H1 (cell line): ENCODE data around the gene EEPD1. TPM values are rescaled to one million over a fixed set of nuclear protein-coding genes. Genes with fewer than 3 reads are reported as not detected.

Experiments used
- CTCF ChIA-PET: fragments of 300-600 bp; sonication (Branson Sonifier 250); formaldehyde crosslinking; loops from one replicate; lab custom pipeline; 2021; ENCODE audit not compliant: partially characterized antibody; lab: Charles Lee
- POLR2A ChIA-PET: fragments of 300-600 bp; sonication (Branson Sonifier 250); formaldehyde crosslinking; loops from one replicate; lab custom pipeline; 2021; ENCODE audit warnings: inconsistent platforms; ENCODE audit not compliant: partially characterized antibody; lab: Charles Lee
- DNase-seq, 2 experiments: peaks; one replicate each; pipeline versions ENCODE4 v3.0.0 to v3.0.0-alpha.2; 2010 to 2022; ENCODE audit warnings: low spot score in 2 of 2, low read depth in 1 of 2, mixed read lengths in 1 of 2
- FAIRE-seq: peaks from 2 replicates; lab custom pipeline; 2011; peaks lifted over from hg19 to GRCh38; lab: Jason Lieb, UNC
- H2AFZ ChIP-seq: 2 replicates; pipeline ENCODE4 v1.8.1; 2012; ENCODE audit warnings: low read length, inconsistent platforms
- H2AK5ac ChIP-seq: 2 replicates; pipeline ENCODE4 v1.6.1; 2013; ENCODE audit warnings: low read depth, low read length
- H2BK120ac ChIP-seq: replicated peaks from 2 replicates; pipeline ENCODE3; 2013; ENCODE audit warnings: low read depth, low read length, inconsistent platforms
- H2BK12ac ChIP-seq: 2 replicates; pipeline ENCODE4 v1.6.1; 2013; ENCODE audit warnings: low read depth, low read length
- H2BK15ac ChIP-seq: 2 replicates; pipeline ENCODE4 v1.6.1; 2013; ENCODE audit warnings: low read length
- H2BK20ac ChIP-seq: 2 replicates; pipeline ENCODE4 v1.6.1; 2013; ENCODE audit warnings: low read length
- H2BK5ac ChIP-seq: 2 replicates; pipeline ENCODE4 v1.6.1; 2013; ENCODE audit warnings: low read depth, low read length
- H3K14ac ChIP-seq: 2 replicates; pipeline ENCODE4 v1.6.1; 2013; ENCODE audit warnings: inconsistent platforms; ENCODE audit not compliant: insufficient read length
- H3K18ac ChIP-seq: 2 replicates; pipeline ENCODE4 v1.6.1; 2013; ENCODE audit warnings: low read length; ENCODE audit errors: extremely low read depth
- H3K23ac ChIP-seq: 2 replicates; pipeline ENCODE4 v1.6.1; 2013; ENCODE audit warnings: inconsistent platforms; ENCODE audit not compliant: insufficient read length
- H3K23me2 ChIP-seq: 2 replicates; pipeline ENCODE4 v1.6.1; 2013; ENCODE audit warnings: low read depth, low read length
- H3K27ac ChIP-seq: 2 replicates; pipeline ENCODE4 v1.6.1; 2011; ENCODE audit warnings: low read depth, low read length, inconsistent platforms
- H3K27me3 ChIP-seq, 4 experiments: replicated peaks in 1 of 4; 1 replicate in 1 of 4; 2 replicates in 3 of 4; pipeline versions ENCODE4 v1.6.1 to v1.8.1; 2011 to 2013; ENCODE audit warnings: low read length in 3 of 4, mild to moderate bottlenecking in 3 of 4, inconsistent platforms in 2 of 4, mixed read lengths in 2 of 4, moderate library complexity in 1 of 4; ENCODE audit not compliant: control insufficient read depth in 3 of 4, insufficient read depth in 3 of 4; ENCODE audit errors: extremely low read depth in 1 of 4
- H3K36me3 ChIP-seq, 4 experiments: 2 replicates each; pipeline versions ENCODE4 v1.6.1 to v1.8.1; 2011 to 2013; ENCODE audit warnings: mild to moderate bottlenecking in 4 of 4, low read length in 3 of 4, moderate library complexity in 2 of 4, control low read depth in 1 of 4, inconsistent platforms in 1 of 4; ENCODE audit not compliant: insufficient read depth in 4 of 4, control insufficient read depth in 2 of 4
- H3K4ac ChIP-seq: replicated peaks from 2 replicates; pipeline ENCODE3; 2013; ENCODE audit warnings: low read length, low read depth, mixed read lengths, inconsistent platforms; ENCODE audit not compliant: insufficient read length
- H3K4me1 ChIP-seq, 4 experiments: replicated peaks in 1 of 4; 1 replicate in 1 of 4; 2 replicates in 3 of 4; pipeline versions ENCODE4 v1.6.1 to v1.8.1; 2011 to 2013; ENCODE audit warnings: low read length in 3 of 4, inconsistent platforms in 2 of 4, mixed read lengths in 1 of 4; ENCODE audit not compliant: insufficient read depth in 4 of 4, control insufficient read depth in 3 of 4
- H3K4me2 ChIP-seq, 2 experiments: 2 replicates each; pipeline versions ENCODE4 v1.6.1 to v1.8.1; 2011 to 2013; ENCODE audit warnings: low read depth in 2 of 2, low read length in 2 of 2, control low read depth in 1 of 2, inconsistent platforms in 1 of 2, mild to moderate bottlenecking in 1 of 2; ENCODE audit not compliant: insufficient read depth in 1 of 2
- H3K4me3 ChIP-seq, 4 experiments: fragments of 200-600, 300-600 bp in 1 of 4; sonication (generic), shearing (Covaris generic), sonication (Bioruptor Twin) in 1 of 4; 2 replicates each; pipeline versions ENCODE4 v1.5.1 to v1.8.1; 2011 to 2016; ENCODE audit warnings: low read length in 4 of 4, low read depth in 3 of 4, control low read depth in 2 of 4, inconsistent platforms in 2 of 4, mild to moderate bottlenecking in 2 of 4, mixed read lengths in 1 of 4, moderate library complexity in 1 of 4; ENCODE audit not compliant: insufficient read depth in 2 of 4; ENCODE audit errors: extremely low read depth in 1 of 4
- H3K56ac ChIP-seq: replicated peaks from 2 replicates; pipeline ENCODE3; 2013; ENCODE audit warnings: low read depth, mild to moderate bottlenecking, mixed read lengths, low read length, inconsistent platforms; ENCODE audit not compliant: insufficient read length
- H3K79me1 ChIP-seq: 2 replicates; pipeline ENCODE4 v1.6.1; 2013; ENCODE audit warnings: low read depth, low read length, control low read depth
- H3K79me2 ChIP-seq, 2 experiments: 2 replicates each; pipeline versions ENCODE4 v1.6.1 to v1.8.1; 2012 to 2013; ENCODE audit warnings: low read length in 2 of 2, mild to moderate bottlenecking in 2 of 2, inconsistent platforms in 1 of 2; ENCODE audit not compliant: insufficient read depth in 2 of 2, control insufficient read depth in 1 of 2
- H3K9ac ChIP-seq, 4 experiments: replicated peaks in 1 of 4; 1 replicate in 1 of 4; 2 replicates in 3 of 4; pipeline versions ENCODE4 v1.6.1 to v1.8.1; 2011 to 2013; ENCODE audit warnings: low read depth in 3 of 4, low read length in 3 of 4, control low read depth in 2 of 4, mild to moderate bottlenecking in 2 of 4, moderate library complexity in 2 of 4, inconsistent platforms in 1 of 4; ENCODE audit errors: extremely low read depth in 1 of 4
- H3K9me3 ChIP-seq, 2 experiments: 2 replicates each; pipeline versions ENCODE4 v1.6.1 to v1.8.1; 2012 to 2013; ENCODE audit warnings: mild to moderate bottlenecking in 2 of 2, moderate library complexity in 2 of 2, control low read depth in 1 of 2, inconsistent platforms in 1 of 2, low read depth in 1 of 2, low read length in 1 of 2, mixed read lengths in 1 of 2; ENCODE audit not compliant: insufficient read depth in 2 of 2
- H4K20me1 ChIP-seq, 2 experiments: replicated peaks in 1 of 2; 2 replicates each; pipeline versions ENCODE3 to v1.8.1; 2011 to 2013; ENCODE audit warnings: inconsistent platforms in 2 of 2, low read length in 2 of 2, mild to moderate bottlenecking in 1 of 2; ENCODE audit not compliant: insufficient read depth in 2 of 2, control insufficient read depth in 1 of 2
- H4K5ac ChIP-seq: 2 replicates; pipeline ENCODE4 v1.6.1; 2013; ENCODE audit warnings: low read length, low read depth, mixed read lengths, inconsistent platforms; ENCODE audit not compliant: insufficient read length
- H4K8ac ChIP-seq: 2 replicates; pipeline ENCODE4 v1.8.0; 2013; ENCODE audit warnings: mild to moderate bottlenecking, moderate library complexity, low read length, inconsistent platforms; ENCODE audit not compliant: insufficient read depth; ENCODE audit errors: extremely low read depth
- H4K91ac ChIP-seq: replicated peaks from 2 replicates; pipeline ENCODE3; 2013; ENCODE audit warnings: low read length, mixed read lengths, inconsistent platforms; ENCODE audit not compliant: insufficient read length
- CHD1 ChIP-seq: IDR thresholded peaks from 2 replicates; pipeline ENCODE4 v1.6.1; 2012; ENCODE audit warnings: low read depth, low read length, improper control_type of control experiment
- EP300 ChIP-seq, 2 experiments: IDR thresholded peaks; 1 replicate in 1 of 2; 2 replicates in 1 of 2; pipeline ENCODE4 v1.6.1; 2011 to 2012; ENCODE audit warnings: low read depth in 2 of 2, low read length in 2 of 2, mild to moderate bottlenecking in 2 of 2, borderline replicate concordance in 1 of 2, inconsistent platforms in 1 of 2, moderate library complexity in 1 of 2
- GTF2F1 ChIP-seq: IDR thresholded peaks from 2 replicates; pipeline ENCODE4 v1.6.1; 2012; ENCODE audit warnings: low read depth, low read length, improper control_type of control experiment, borderline replicate concordance
- HDAC2 ChIP-seq, 2 experiments: fragments of 300-600 bp in 1 of 2; sonication (generic) in 1 of 2; IDR thresholded peaks; 2 replicates each; pipeline ENCODE4 v1.6.1; 2011 to 2012; ENCODE audit warnings: low read depth in 2 of 2, low read length in 2 of 2, mild to moderate bottlenecking in 2 of 2, moderate library complexity in 2 of 2, borderline replicate concordance in 1 of 2, inconsistent platforms in 1 of 2
- KDM4A ChIP-seq: IDR thresholded peaks from one replicate; pipeline ENCODE4 v1.7.1; 2012; ENCODE audit warnings: low read depth, mild to moderate bottlenecking, moderate library complexity, low read length, inconsistent platforms; ENCODE audit not compliant: severe bottlenecking
- KDM5A ChIP-seq: fragments of 200-600 bp; IDR thresholded peaks from 2 replicates; pipeline ENCODE4 v1.7.1; 2012; ENCODE audit warnings: mild to moderate bottlenecking, low read length, inconsistent platforms, mixed read lengths
- NANOG ChIP-seq: IDR thresholded peaks from 2 replicates; pipeline ENCODE4 v1.6.1; 2011; ENCODE audit warnings: low read length, low read depth, mild to moderate bottlenecking, inconsistent platforms; ENCODE audit not compliant: insufficient read depth, poor library complexity, severe bottlenecking
- SAP30 ChIP-seq: fragments of 300-600 bp; sonication (generic); IDR thresholded peaks from 2 replicates; pipeline ENCODE4 v1.7.1; 2012; ENCODE audit warnings: low read length, moderate library complexity, mild to moderate bottlenecking, inconsistent platforms; ENCODE audit not compliant: insufficient read depth, insufficient replicate concordance
- SIRT6 ChIP-seq: IDR thresholded peaks from one replicate; pipeline ENCODE4 v1.7.1; 2012; ENCODE audit warnings: low read length, inconsistent platforms
- SRF ChIP-seq: IDR thresholded peaks from 2 replicates; pipeline ENCODE4 v1.6.1; 2011; ENCODE audit warnings: mild to moderate bottlenecking, low read depth, low read length, moderate library complexity
- TAF1 ChIP-seq: IDR thresholded peaks from 2 replicates; pipeline ENCODE4 v1.6.1; 2011; ENCODE audit warnings: mild to moderate bottlenecking, low read depth, low read length
- TBP ChIP-seq: IDR thresholded peaks from 2 replicates; pipeline ENCODE4 v1.6.1; 2011; ENCODE audit warnings: low read depth, low read length, improper control_type of control experiment
- USF2 ChIP-seq: IDR thresholded peaks from 2 replicates; pipeline ENCODE4 v1.6.1; 2011; ENCODE audit warnings: low read length, improper control_type of control experiment
- WGBS, 2 experiments: shearing (Covaris generic) in 1 of 2; methylation state at CpG; one replicate each; pipeline versions ENCODE4 v1.1.6 to v1.1.7; 2013 to 2015; ENCODE audit warnings: low lambda C conversion rate in 2 of 2, mixed read lengths in 2 of 2, inconsistent platforms in 1 of 2, low coverage in 1 of 2, missing lambda C conversion rate in 1 of 2; ENCODE audit not compliant: insufficient replicate concordance in 2 of 2, insufficient coverage in 1 of 2, insufficient read length in 1 of 2; ENCODE audit errors: extremely low coverage in 1 of 2, missing lambda C conversion rate in 1 of 2; 5-methylcytosine and 5-hydroxymethylcytosine counted together
- polyA plus RNA-seq, 7 experiments: library from polyadenylated mRNA; depleted of rRNA in 3 of 7; stranded (reverse) in 5 of 7; unstranded in 2 of 7; fragments of >200 nt in 5 of 7; fragments of 200-250 nt in 2 of 7; gene quantifications; 1 replicate in 5 of 7; 2 replicates in 1 of 7; 4 replicates in 1 of 7; pipeline versions ENCODE4 v1.2.1 to v1.2.3, GENCODE V29; 2011 to 2013; ENCODE audit warnings: missing spikeins in 2 of 7, mixed read lengths in 2 of 7
- total RNA-seq: library from RNA; stranded (reverse); fragmentation: NEBNext Ultra II Directional; extraction: Animal tissue kit (Norgen Biotek cat#: 25700); gene quantifications from 2 replicates; pipeline ENCODE4 v1.2.1, GENCODE V29; 2021

EEPD1 gene
- total and polyA plus RNA-seq, 2 of the 8 experiments (the other 6 are each of a cell fraction or from before 2014, with no cell fraction given), result 3.1 to 7.8 TPM

GRCh38 chr7:36238138-36238537 is 85.1 kb downstream of the EEPD1 start:
- H3K4me2 ChIP-seq, result no peak overlapping the region
- FAIRE-seq, result no peak
- 91% methylated on average over 2 of the region's 2 CpGs; no CpG with 5 or more reads in 1 of the 2 experiments for WGBS, 2 experiments
- TF ChIP-seq SRF (no peak), KDM5A (no peak), CHD1 (no peak), GTF2F1 (no peak), SIRT6 (no peak), EP300 (IDR thresholded peaks at IDR 0.05; ENCODE audit: borderline replicate concordance in 1 of 2, low read depth in 2 of 2, low read length in 2 of 2) (no peak), USF2 (no peak), TBP (no peak), KDM4A (no peak), NANOG (no peak), SAP30 (no peak), TAF1 (no peak), HDAC2 (IDR thresholded peaks at IDR 0.05; ENCODE audit: borderline replicate concordance in 1 of 2, low read depth in 2 of 2, low read length in 2 of 2) (no peak)

More at GRCh38 chr7:36238138-36238537, 85.1 kb downstream of the EEPD1 start:
- no peak overlapping the region for H3K4me3 ChIP-seq
- H3K27ac ChIP-seq, result no peak overlapping the region
- H3K23ac ChIP-seq, result no peak overlapping the region
- no peak overlapping the region for H3K18ac ChIP-seq
- no peak overlapping the region for H2AK5ac ChIP-seq
- H3K4me1 ChIP-seq, result no peaks in the 10 kb centered on the region; a peak in 1 of 7 replicates
- no peak overlapping the region for H3K4ac ChIP-seq
- peaks cover 0 to 4% (median 0%) of the 10 kb centered on the region in 4 experiments; a peak in 1 of 8 replicates for H3K36me3 ChIP-seq
- H3K9me3 ChIP-seq, result peaks cover 8 to 9% of the 10 kb centered on the region in 2 experiments; a peak in 3 of 4 replicates
- H4K20me1 ChIP-seq, result no peaks in the 10 kb centered on the region
- H4K8ac ChIP-seq, result no peak overlapping the region
- no peak overlapping the region for H2BK120ac ChIP-seq
- no peak overlapping the region for H2BK20ac ChIP-seq
- H2BK5ac ChIP-seq, result no peak overlapping the region
- no peak overlapping the region for H2BK12ac ChIP-seq
- no peak overlapping the region for H4K5ac ChIP-seq
- no peaks in the 10 kb centered on the region; a peak in 1 of 4 replicates for H3K79me2 ChIP-seq
- no peak overlapping the region for H4K91ac ChIP-seq
- no peak overlapping the region for H3K9ac ChIP-seq
- H3K56ac ChIP-seq, result no peak overlapping the region
- no peak for DNase-seq
- H3K14ac ChIP-seq, result no peak overlapping the region
- no peaks in the 10 kb centered on the region for H3K27me3 ChIP-seq
- POLR2A ChIA-PET, result no interaction called here
- H2BK15ac ChIP-seq, result no peak overlapping the region
- no peak overlapping the region for H2AFZ ChIP-seq
- CTCF ChIA-PET, result no interaction called here
- H3K79me1 ChIP-seq, result no peaks in the 10 kb centered on the region
- no peaks in the 10 kb centered on the region for H3K23me2 ChIP-seq
